ENCODE measurements around the gene ZNF385A.

DNA sequence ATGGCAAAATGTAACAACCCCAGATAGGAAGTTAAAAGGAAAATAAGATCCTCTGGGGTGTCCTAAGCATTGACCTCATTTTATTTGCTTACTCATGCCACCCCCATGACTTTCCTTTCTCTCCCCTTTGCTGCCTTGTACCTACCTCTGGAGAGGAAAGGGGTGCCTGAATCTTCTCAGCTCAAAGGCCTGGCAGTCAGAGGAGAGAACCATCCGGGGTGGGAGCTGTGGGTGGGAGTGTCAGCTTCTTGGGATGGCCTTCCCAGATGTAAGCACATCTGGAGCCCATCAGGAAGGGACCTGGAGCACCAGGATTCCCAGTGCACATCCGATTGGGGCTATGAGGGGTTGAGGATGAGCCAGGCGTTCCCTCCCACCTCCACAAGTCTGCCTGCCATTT, 39.7 kb upstream of the ZNF385A start:
- no peak for TF ChIP-seq BHLHE40 (IDR thresholded peaks at IDR 0.05; ENCODE audit: borderline replicate concordance)
- TF ChIP-seq LEF1 (IDR thresholded peaks at IDR 0.05; ENCODE audit: borderline replicate concordance) = no peak
- no peak for TF ChIP-seq SUZ12 (IDR thresholded peaks at IDR 0.05)
- no peak for TF ChIP-seq HDGF (IDR thresholded peaks at IDR 0.05; ENCODE audit: borderline replicate concordance)
- no peak for TF ChIP-seq FOXK2 (IDR thresholded peaks at IDR 0.05)
- TF ChIP-seq ARNT (IDR thresholded peaks at IDR 0.05) = no peak
- no peak for TF ChIP-seq ELF4 (IDR thresholded peaks at IDR 0.05)
- no peak for TF ChIP-seq L3MBTL2 (conservative IDR thresholded peaks at IDR 0.05)

Data from HEK293T (cell line).